ENCODE results near the gene SDK1.
A peak's percentile ranks its signal among the peaks of the same experiment; 100 is the strongest.

Gene SDK1

GRCh38 chr7:4006687-4007086 lies 705.6 kb downstream of the SDK1 start:
- peak; percentile 84 for DNase-seq

GRCh38 chr7:4009211-4010060 lies 708.4 kb downstream of the SDK1 start:
- DNase-seq = no peak

GRCh38 chr7:4010061-4010605 lies 709.1 kb downstream of the SDK1 start:
- DNase-seq = no peak

GRCh38 chr7:4010923-4011656 lies 710.0 kb downstream of the SDK1 start:
- no peak for DNase-seq

- no peak for DNase-seq
Measured at GRCh38 chr7:4013793-4014192, 712.7 kb downstream of the SDK1 start.

GRCh38 chr7:4014346-4015050 lies 713.4 kb downstream of the SDK1 start:
- no peak for DNase-seq

DNA sequence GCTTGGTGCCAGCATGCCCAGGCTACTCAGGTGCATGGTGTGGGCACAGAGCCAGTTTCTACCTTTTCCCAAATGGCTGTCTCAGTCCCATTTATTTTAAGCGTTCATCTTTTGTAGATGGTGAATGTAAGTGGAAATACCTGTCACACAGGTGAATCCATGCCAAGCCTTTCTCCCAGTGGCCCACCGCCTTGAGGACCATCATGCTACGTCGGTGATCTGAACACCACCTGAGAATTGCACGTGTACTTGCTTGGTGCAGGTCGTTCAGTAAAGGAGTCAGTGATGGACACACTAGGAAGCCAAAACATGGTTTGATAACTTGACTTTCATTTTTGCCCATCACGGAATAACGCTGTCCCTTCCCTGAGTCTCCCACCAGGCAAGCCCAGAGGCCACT lies 714.3 kb downstream of the SDK1 start:
- no peak for DNase-seq

GRCh38 chr7:4015996-4016395 lies 714.9 kb downstream of the SDK1 start:
- DNase-seq = no peak

- no peak for DNase-seq
Measured at GRCh38 chr7:4017081-4017480, 716.0 kb downstream of the SDK1 start.

DNA sequence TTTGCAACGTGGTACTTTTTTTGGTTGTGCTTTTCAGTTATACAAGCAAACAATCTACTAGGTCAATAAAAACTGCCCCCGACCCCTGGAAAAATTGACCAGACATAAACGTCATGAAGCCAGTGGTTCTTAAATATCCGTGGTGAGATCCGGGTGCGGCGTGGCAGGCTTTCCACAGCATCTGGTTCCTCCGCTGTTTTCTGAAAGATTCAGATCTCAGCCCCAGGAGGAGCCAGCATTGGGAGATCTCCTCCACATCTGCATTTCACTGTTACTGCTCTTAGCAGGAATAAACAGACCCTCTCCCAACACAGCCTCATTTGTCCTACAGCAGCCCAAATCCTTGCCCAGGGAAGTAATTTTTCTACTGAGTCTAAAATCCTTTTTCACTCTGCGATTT lies 716.7 kb downstream of the SDK1 start:
- no peak for DNase-seq

- DNase-seq = no peak
Measured at GRCh38 chr7:4018601-4019316, 717.7 kb downstream of the SDK1 start.

DNA sequence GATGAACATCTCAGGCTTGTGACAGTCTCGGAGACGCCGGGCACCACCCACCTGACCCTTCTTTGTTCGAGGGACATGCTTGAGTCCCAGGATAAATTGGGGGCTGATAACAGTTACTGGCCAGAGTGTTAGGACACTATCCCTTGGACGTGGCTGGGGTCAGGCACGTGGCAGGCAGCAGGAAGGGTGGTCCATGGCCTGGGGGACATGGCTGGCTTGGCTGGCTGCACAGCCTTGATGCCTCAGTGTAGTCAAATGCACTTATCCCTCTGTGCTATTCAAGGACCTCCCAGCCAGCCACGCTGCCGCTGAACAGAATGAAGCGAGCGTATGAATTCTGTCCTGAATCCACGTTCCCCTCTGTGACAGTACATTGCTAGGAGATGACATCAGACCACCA lies 719.0 kb downstream of the SDK1 start:
- no peak for DNase-seq

- no peak for DNase-seq
Measured at GRCh38 chr7:4021413-4021812, 720.4 kb downstream of the SDK1 start.

DNA sequence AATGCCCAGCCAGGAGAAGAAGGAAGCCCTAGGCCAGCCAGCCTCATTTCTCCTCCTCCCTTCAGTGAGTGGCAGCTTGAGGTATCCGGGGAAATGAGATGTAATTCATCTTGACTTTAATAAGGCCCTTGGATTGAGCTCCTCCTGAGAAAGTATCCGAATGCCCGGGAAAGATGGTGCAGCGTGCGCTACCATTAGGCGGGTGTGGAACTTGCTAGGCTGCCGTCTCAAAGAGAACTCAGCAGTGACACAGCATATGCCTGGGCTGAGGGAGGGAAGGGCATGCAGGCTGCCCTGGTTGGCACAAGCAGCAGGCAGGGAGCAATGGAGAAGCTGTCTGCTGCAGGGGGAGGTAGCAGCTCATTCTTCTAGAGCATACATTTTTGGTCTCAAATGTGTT lies 721.2 kb downstream of the SDK1 start:
- no peak for DNase-seq

- DNase-seq = no peak
Measured at GRCh38 chr7:4023502-4023901, 722.5 kb downstream of the SDK1 start.

DNA sequence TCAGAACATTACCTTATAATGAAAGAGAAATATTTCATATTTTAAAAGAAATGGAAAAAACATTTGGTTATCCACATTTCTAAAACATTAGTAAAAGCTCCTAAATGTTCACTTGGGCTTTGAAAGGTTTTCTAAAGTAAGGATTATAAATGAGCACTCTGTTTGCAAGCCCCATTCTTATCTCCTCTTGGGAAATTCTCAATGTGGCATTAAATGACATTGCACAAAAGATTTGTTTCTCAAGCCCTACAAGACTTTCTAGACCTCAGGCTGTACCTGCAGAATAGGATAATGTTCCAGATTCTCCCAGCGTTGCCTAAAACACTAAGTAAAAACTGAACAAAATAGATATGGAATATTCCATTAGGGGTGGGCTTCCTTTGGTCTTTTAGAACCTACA lies 723.1 kb downstream of the SDK1 start:
- no peak for DNase-seq

GRCh38 chr7:4024806-4025205 lies 723.8 kb downstream of the SDK1 start:
- DNase-seq = no peak

- no peak for DNase-seq
Measured at GRCh38 chr7:4025210-4025609, 724.2 kb downstream of the SDK1 start.

DNA sequence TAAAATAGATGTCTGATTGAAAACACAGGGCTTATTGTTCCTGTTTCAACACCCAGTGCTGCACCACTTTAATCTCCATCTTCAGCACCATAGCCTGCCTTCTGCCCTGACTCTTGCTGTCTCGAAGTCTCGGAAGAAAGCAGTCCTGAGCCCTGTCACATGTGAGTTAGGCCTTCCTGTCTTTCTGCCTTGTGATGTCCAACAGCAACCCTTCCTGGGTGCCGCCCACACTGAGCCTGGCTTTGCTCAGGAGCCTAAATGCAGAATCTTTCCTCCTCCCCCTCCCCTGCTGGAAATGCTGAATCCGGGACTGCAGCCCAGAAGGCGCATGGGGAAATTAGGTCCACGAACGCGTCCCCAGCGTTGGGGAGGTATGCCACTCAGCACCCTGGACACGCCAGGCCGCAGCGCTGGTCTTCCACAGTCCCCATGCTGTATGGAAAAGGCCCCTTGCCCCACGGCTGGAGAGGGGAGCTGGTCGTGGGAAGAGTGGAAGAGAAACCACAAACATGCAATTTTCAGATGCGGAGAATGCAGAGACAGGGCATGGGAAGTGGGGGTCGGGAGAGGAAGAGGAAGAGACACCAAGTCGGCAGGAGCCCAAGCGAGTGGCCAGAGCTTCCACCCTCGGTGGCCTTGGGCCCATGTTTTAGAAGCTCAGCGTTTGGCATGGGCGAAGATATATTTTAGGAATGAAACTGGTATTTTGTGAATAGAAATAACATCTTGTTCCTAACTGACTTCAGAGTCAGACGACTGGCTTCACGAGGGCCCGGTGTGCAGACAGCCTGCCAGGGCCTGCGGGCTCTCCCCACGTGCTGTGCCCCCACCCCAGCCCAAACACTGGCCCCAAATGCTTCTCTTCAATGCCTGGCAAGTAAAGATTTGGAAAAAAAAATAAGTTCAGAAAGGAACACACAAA lies 724.9 kb downstream of the SDK1 start:
- no peak for DNase-seq

GRCh38 chr7:4026941-4027486 lies 726.0 kb downstream of the SDK1 start:
- DNase-seq = no peak

DNA sequence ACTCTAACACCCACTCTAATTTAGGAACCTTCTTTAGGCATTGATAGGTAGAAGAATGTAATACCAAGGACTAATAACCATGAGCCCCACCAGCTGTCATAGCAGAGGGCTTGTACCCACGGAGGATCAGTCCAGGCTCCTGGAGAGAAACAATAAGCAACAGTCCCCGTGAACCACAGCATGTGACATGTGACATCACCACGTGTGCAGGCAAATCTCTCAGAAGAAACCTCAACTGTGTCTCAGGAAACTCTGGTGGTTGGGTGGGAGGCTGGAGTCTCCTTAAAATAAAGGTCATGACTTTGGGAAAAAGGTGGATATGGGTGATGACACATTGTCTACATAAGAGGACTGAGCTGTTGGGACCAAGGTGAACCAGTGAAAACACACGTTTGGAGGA lies 727.2 kb downstream of the SDK1 start:
- DNase-seq = no peak
